ENCODE data around the gene RGPD6.
"Not testable (repeated sequence)": the region's sequence is repeated elsewhere in the genome, so short reads cannot be mapped to it uniquely, and the experiment has no call there.

Gene RGPD6

DNA sequence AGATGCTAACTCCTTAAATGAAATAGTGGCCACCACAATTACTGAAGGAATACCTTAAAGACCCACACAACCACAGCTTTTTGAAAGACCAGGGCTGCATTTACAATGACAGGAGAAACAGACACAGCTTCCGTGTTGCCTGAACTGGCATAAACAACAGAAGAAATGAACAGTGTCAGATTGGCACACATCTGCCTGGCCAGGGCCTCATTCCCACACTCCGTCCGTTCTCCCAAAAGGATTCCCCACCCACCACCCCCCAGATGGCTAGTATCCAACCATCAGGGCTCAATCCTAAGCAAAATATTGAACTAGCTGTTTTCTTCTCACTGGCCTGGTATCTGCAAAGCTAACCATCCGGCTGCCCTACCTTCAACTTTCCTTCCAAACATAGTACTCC lies 96.9 kb downstream of the RGPD6 start:
- H3K27ac ChIP-seq, result not testable (repeated sequence)

DNA sequence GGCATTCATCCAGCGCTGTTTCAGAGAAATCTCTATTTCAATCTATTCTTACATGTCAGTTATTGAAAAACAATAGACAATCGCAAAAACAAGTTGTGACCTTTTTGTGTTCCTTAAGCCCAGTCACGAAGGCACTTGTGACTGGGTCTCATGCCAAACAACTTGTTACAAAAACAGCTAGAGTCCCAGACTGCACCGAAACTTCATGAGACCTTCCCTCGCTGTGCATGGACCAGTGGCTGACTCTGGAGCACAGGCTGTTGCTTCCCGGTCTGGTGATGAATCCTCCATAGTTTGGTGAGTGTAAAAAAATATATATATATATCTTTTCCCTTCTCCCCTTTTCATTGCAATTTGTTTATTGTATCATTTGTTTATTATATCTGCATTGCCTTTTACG lies 99.7 kb downstream of the RGPD6 start:
- not testable (repeated sequence) for H3K27ac ChIP-seq

DNA sequence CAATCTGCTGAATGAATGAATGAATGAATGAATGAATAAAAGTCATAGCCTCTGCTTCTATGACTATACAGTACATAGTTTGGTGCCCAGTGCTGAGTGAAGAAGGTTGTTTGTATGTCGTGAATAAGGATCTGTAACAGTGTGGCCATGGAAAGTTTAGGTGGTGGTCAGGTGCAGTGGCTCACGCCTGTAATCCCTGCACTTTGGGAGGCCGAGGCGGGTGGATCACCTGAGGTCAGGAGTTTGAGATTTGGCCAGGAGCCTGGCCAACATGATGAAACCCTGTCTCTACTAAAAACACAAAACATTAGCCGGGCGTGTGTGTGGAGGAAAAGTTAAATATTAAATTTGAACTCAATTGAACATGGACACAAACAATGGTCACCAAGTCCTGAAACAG lies 100.1 kb downstream of the RGPD6 start:
- H3K27ac ChIP-seq, result not testable (repeated sequence)

GRCh38 chr2:110475627-110476359 lies 101.2 kb downstream of the RGPD6 start:
- H3K27ac ChIP-seq, result not testable (repeated sequence)

- not testable (repeated sequence) for H3K27ac ChIP-seq
These were observed 102.1 kb downstream of the RGPD6 start for GRCh38 chr2:110474898-110475297.

- not testable (repeated sequence) for H3K27ac ChIP-seq
These were observed 104.0 kb downstream of the RGPD6 start for GRCh38 chr2:110473059-110473358.

- not testable (repeated sequence) for H3K27ac ChIP-seq
These were observed 104.6 kb downstream of the RGPD6 start, which contains the start of gene LIMS4 for GRCh38 chr2:110472171-110473058. TSS of gene LIMS4 (minus strand) at chr2:110472816. CDS start at chr2:110472778, 38 bp downstream.

- H3K27ac ChIP-seq, result not testable (repeated sequence)
These were observed 108.1 kb downstream of the RGPD6 start for GRCh38 chr2:110468921-110469320.

GRCh38 chr2:110465312-110465711 lies 111.7 kb downstream of the RGPD6 start:
- H3K27ac ChIP-seq, result not testable (repeated sequence)

All from C4-2B (cell line).